ENCODE data around the gene ERLEC1. TPM values are rescaled to one million over a fixed set of nuclear protein-coding genes. Genes with fewer than 3 reads are reported as not detected.
"Not testable (repeated sequence)": the region's sequence is repeated elsewhere in the genome, so short reads cannot be mapped to it uniquely, and the experiment has no call there.

Gene ERLEC1
- total and polyA plus RNA-seq, 8 donors, result 16.8 to 45.9 (median 33.3) TPM

DNA sequence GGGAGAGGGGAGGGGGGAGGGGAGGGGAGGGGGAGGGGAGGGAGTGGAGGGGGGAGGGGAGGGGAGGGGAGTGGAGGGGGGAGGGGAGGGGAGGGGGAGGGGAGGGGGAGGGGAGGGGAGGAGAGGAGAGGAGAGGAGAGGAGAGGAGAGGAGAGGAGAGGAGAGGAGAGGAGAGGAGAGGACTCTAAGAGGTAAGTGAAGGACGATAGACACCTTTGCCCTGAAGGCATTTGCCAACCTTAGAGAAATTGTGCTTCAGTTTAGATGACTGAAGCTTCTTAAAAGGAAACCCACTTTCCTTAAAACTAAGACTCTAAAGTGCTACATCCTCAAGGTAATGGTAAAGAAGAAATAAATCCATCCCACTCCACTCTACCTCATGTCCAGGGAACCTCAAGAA lies 53.7 kb downstream of the ERLEC1 start:
- intact Hi-C loops (cut with DNase I), result no loop called here
- ATAC-seq, result no peak
- Histone ChIP-seq H3K27me3 (no peaks in the 10 kb centered on the region), H3K36me3 (no peaks in the 10 kb centered on the region), H3K27ac (no peak overlapping the region), H3K4me1 (no peaks in the 10 kb centered on the region), H3K4me3 (no peak overlapping the region), H3K9me3 (no peaks in the 10 kb centered on the region)
- WGBS, 2 donors, result 56 to 90% methylated on average over 1 of the region's 1 CpG
- TF ChIP-seq, protein P1, sequence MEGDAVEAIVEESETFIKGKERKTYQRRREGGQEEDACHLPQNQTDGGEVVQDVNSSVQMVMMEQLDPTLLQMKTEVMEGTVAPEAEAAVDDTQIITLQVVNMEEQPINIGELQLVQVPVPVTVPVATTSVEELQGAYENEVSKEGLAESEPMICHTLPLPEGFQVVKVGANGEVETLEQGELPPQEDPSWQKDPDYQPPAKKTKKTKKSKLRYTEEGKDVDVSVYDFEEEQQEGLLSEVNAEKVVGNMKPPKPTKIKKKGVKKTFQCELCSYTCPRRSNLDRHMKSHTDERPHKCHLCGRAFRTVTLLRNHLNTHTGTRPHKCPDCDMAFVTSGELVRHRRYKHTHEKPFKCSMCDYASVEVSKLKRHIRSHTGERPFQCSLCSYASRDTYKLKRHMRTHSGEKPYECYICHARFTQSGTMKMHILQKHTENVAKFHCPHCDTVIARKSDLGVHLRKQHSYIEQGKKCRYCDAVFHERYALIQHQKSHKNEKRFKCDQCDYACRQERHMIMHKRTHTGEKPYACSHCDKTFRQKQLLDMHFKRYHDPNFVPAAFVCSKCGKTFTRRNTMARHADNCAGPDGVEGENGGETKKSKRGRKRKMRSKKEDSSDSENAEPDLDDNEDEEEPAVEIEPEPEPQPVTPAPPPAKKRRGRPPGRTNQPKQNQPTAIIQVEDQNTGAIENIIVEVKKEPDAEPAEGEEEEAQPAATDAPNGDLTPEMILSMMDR (IDR thresholded peaks at IDR 0.05), result no peak
- DNase-seq, result no peak
- FAIRE-seq, result no peak

DNA sequence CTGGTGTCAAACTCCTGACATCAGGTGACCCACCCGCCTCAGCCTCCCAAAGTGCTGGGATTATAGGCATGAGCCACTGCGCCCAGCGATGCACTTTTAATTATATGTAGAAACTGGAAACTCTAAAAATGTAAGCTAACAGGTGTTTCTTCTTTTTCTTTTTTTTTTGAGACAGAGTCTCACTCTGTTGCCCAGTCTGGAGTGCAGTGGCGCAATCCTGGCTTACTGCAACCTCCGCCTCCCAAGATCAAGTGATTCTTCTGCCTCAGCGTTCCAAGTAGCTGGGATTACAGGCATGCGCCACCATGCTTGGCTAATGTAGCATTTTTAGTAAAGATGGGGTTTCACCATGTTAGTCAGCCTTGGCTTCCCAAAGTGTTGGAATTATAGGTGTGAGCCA lies 54.8 kb downstream of the ERLEC1 start:
- DNase-seq; H3K4me3 ChIP-seq; H3K9me3 ChIP-seq; H3K27me3 ChIP-seq; H3K36me3 ChIP-seq; FAIRE-seq; H3K4me1 ChIP-seq; intact Hi-C loops (cut with DNase I); ATAC-seq; H3K27ac ChIP-seq: not testable (repeated sequence)
- WGBS, 2 donors, result 95 to 97% methylated on average over 7 of the region's 7 CpGs

DNA sequence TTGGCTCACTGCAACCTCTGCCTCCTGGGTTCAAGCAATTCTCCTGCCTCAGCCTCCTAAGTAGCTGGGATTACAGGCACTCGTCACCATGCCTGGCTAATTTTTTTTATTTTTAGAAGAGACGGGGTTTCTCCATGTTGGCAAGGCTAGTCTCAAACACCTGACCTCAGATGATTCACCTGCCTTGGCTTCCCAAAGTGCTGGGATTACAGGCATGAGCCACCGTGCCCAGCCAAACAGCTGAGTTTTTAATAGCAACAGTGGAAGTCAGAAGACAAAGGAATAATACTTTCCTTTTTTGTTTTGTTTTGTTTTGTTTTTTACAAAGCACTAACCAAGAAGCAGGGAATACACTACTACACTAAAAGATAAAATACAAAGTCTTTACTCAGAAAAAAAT lies 56.0 kb downstream of the ERLEC1 start:
- TF ChIP-seq, protein P1 (IDR thresholded peaks at IDR 0.05), result no peak
- H3K27me3 ChIP-seq, result no peaks in the 10 kb centered on the region
- H3K4me1 ChIP-seq, result no peaks in the 10 kb centered on the region
- H3K27ac ChIP-seq, result no peak overlapping the region
- DNase-seq (no peak), FAIRE-seq (no peak), ATAC-seq (no peak)
- no peaks in the 10 kb centered on the region for H3K9me3 ChIP-seq
- intact Hi-C loops (cut with DNase I), result no loop called here
- WGBS, 2 donors, result 67 to 69% methylated on average over 3 of the region's 3 CpGs
- no peak overlapping the region for H3K4me3 ChIP-seq
- H3K36me3 ChIP-seq, result no peaks in the 10 kb centered on the region

DNA sequence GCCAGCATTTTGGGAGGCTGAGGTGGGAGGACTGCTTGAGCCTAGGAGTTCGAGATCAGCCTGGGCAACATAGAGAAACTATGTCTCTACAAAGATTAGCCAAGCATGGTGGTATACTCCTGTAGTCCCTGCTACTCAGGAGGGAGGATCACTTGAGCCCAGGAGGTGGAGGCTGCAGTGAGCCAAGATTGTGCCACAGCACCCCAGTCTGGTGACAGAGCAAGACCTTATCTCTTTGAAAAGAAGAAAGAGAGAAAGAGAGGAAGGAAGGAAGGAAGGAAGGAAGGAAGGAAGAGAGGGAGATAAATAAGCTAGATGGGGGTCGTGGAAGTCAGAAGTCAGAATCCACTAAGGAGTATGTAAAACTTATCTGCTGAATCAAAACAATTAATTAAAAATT lies 56.8 kb downstream of the ERLEC1 start:
- WGBS, 2 donors, result 73 to 86% methylated on average over 2 of the region's 2 CpGs
- ATAC-seq, result no peak
- no peaks in the 10 kb centered on the region for H3K36me3 ChIP-seq
- no peak for DNase-seq
- intact Hi-C loops (cut with DNase I), result no loop called here
- FAIRE-seq, result no peak
- no peaks in the 10 kb centered on the region for H3K4me1 ChIP-seq
- H3K4me3 ChIP-seq, result no peak overlapping the region
- H3K27ac ChIP-seq, result no peak overlapping the region
- H3K9me3 ChIP-seq, result no peaks in the 10 kb centered on the region
- TF ChIP-seq, protein P1 (IDR thresholded peaks at IDR 0.05), result no peak
- no peaks in the 10 kb centered on the region for H3K27me3 ChIP-seq

DNA sequence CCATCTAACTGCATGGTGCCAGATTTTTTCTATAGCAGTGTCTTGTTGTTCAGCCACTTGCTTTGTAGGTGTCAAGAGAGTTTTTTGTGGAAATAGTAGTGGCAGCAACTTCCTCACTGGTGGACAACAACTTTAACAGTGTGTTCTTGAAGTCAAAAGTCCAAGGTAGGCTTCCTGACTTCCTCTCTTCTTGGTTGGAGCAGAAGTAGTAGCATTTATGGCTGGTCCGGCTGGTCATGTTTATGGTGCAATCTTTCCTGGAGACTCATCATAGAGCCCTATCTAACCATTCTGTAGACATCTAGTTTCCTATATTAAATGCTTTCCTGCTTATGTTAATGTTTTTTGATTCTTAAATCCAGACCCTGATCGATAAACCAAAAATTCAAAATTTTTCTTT lies 61.2 kb downstream of the ERLEC1 start:
- Histone ChIP-seq H3K27me3 (no peaks in the 10 kb centered on the region), H3K4me1 (no peaks in the 10 kb centered on the region), H3K9me3 (no peaks in the 10 kb centered on the region), H3K4me3 (no peak overlapping the region), H3K27ac (no peak overlapping the region), H3K36me3 (no peaks in the 10 kb centered on the region)
- TF ChIP-seq, protein P1 (IDR thresholded peaks at IDR 0.05), result no peak
- DNase-seq, result no peak
- ATAC-seq, result no peak
- FAIRE-seq, result no peak
- WGBS, 2 donors, result 86 to 97% methylated on average over 2 of the region's 2 CpGs
- intact Hi-C loops (cut with DNase I), result no loop called here

DNA sequence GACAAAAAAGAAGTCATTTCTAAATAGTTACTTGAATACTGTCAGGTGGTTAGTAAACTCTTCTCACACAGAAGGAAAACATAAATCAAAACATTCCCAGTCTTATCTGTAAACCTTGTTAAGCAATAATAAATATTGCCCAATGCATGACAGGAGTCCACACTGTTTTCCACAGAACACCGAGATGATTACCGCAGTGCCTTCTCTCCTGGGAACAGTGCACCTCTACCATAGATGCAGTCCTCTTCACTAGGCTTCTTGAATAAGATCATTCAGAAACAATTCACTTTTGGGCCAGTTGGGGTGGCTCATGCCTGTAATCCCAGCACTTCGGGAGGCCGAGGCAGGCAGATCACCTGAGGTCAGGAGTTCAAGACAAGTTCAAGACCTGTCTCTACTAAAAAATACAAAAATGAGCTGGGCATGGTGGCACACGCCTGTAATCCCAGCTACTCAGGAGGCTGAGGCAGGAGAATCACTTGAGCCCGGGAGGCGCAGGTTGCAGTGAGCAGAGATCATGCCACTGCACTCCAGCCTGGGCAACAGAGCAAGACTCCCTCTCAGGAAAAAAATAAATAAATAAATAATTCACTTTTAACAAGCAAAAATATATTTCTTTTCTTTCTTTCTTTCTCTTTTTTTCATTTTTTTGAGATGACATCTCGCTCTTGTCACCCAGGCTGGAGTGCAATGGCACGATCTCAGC lies 64.4 kb downstream of the ERLEC1 start:
- H3K36me3 ChIP-seq; intact Hi-C loops (cut with DNase I); DNase-seq; H3K9me3 ChIP-seq; H3K4me3 ChIP-seq; H3K4me1 ChIP-seq; H3K27me3 ChIP-seq; FAIRE-seq: not testable (repeated sequence)
- WGBS, 2 donors, result 71% methylated on average over 9 of the region's 9 CpGs
- peak; percentile 57 to 78 (median 62) for ATAC-seq
- H3K27ac ChIP-seq, result peak overlapping the region in 1 of 4 donors; percentile 2

Measured in pancreas (tissue), 10 donors.